HepG2 (cell line): Measurements from ENCODE around the gene IFT172. TPM values are rescaled to one million over a fixed set of nuclear protein-coding genes. Genes with fewer than 3 reads are reported as not detected.
A peak's percentile ranks its signal among the peaks of the same experiment; 100 is the strongest.

Experiments
- ATAC-seq: fragments of 200-7000 bp; cut with Tn5 transposase; 3 replicates; pipeline ENCODE4 v1.9.1; 2020; ENCODE audit warnings: mild to moderate bottlenecking, moderate library complexity
- BruUV-seq: library from RNA; stranded (reverse); fragments of 400-500 nt; replicated peaks from 2 replicates; lab custom pipeline; 2021; lab: Mats Ljungman, UMichigan
- CTCF ChIA-PET: fragments of 300-600 bp; formaldehyde crosslinking; extraction: SDS; loops from one replicate; lab custom pipeline; 2021; ENCODE audit warnings: low total read pairs, inconsistent platforms, low intra/inter-chr PET ratio; lab: Yijun Ruan, JAX
- POLR2A ChIA-PET: fragments of 350-600 bp; sonication (Branson Sonifier 250); formaldehyde crosslinking; loops from one replicate; lab custom pipeline; 2020; ENCODE audit warnings: antibody characterized with exemption, inconsistent platforms; lab: Yijun Ruan, JAX
- DNase-seq: peaks from one replicate; pipeline ENCODE4 v3.0.0-alpha.2; 2015; ENCODE audit warnings: low spot score
- FAIRE-seq: peaks from 3 replicates; lab custom pipeline; 2011; peaks lifted over from hg19 to GRCh38; lab: Jason Lieb, UNC
- H2AFZ ChIP-seq: one replicate; pipeline ENCODE4 v1.6.1; 2011; ENCODE audit warnings: low read length, inconsistent platforms
- H3K27ac ChIP-seq: fragments of 300-600 bp; 3 replicates; pipeline ENCODE4 v1.8.0; 2011; ENCODE audit warnings: mixed run types, mild to moderate bottlenecking, mixed read lengths, low read length, inconsistent platforms; ENCODE audit not compliant: insufficient read depth; ENCODE audit errors: extremely low read length
- H3K27me3 ChIP-seq, 2 experiments: fragments of 200-600 bp in 1 of 2; 2 replicates in 1 of 2; 3 replicates in 1 of 2; pipeline versions ENCODE4 v1.6.0 to v1.8.0; 2011; ENCODE audit warnings: low read length in 2 of 2, mild to moderate bottlenecking in 2 of 2, moderate library complexity in 2 of 2, inconsistent platforms in 1 of 2; ENCODE audit not compliant: insufficient read depth in 2 of 2, control insufficient read depth in 1 of 2
- H3K36me3 ChIP-seq, 2 experiments: fragments of 200-600 bp in 1 of 2; replicated peaks in 1 of 2; 2 replicates in 1 of 2; 3 replicates in 1 of 2; pipeline versions ENCODE4 v1.5.1 to v1.8.0; 2011; ENCODE audit warnings: low read length in 2 of 2, inconsistent platforms in 1 of 2; ENCODE audit not compliant: insufficient read depth in 2 of 2, control insufficient read depth in 1 of 2
- H3K4me1 ChIP-seq: 2 replicates; pipeline ENCODE4 v1.5.1; 2012; ENCODE audit warnings: low read length, inconsistent platforms; ENCODE audit not compliant: insufficient read depth
- H3K4me2 ChIP-seq: 2 replicates; pipeline ENCODE4 v1.6.0; 2011; ENCODE audit warnings: low read depth, low read length, inconsistent platforms
- H3K4me3 ChIP-seq, 3 experiments: fragments of 200-600 bp in 1 of 3; sonication (generic), shearing (Covaris generic) in 1 of 3; replicated peaks in 1 of 3; 2 replicates each; pipeline ENCODE4 v1.5.1; 2011 to 2016; ENCODE audit warnings: low read length in 3 of 3, inconsistent platforms in 2 of 3, low read depth in 2 of 3, mild to moderate bottlenecking in 2 of 3, control low read depth in 1 of 3, mixed read lengths in 1 of 3; ENCODE audit not compliant: insufficient read depth in 1 of 3
- H3K79me2 ChIP-seq: one replicate; pipeline ENCODE4 v1.6.1; 2011; ENCODE audit warnings: low read length, inconsistent platforms; ENCODE audit not compliant: insufficient read depth
- H3K9ac ChIP-seq: 2 replicates; pipeline ENCODE4 v1.6.0; 2011; ENCODE audit warnings: mild to moderate bottlenecking, low read depth, low read length, inconsistent platforms; ENCODE audit not compliant: insufficient read depth
- H3K9me3 ChIP-seq: 2 replicates; pipeline ENCODE4 v1.5.1; 2012; ENCODE audit warnings: mild to moderate bottlenecking, low read length
- H4K20me1 ChIP-seq: 2 replicates; pipeline ENCODE4 v1.6.0; 2011; ENCODE audit warnings: inconsistent platforms, mild to moderate bottlenecking, low read length, moderate library complexity; ENCODE audit not compliant: insufficient read depth
- DBP ChIP-seq: sonication (generic); formaldehyde crosslinking; IDR thresholded peaks from 2 replicates; pipeline ENCODE4 v1.4.0; 2020; ENCODE audit warnings: missing genetic modification reagents; ENCODE audit errors: not compliant biosample characterization
- FOXO1 ChIP-seq: sonication (generic); formaldehyde crosslinking; IDR thresholded peaks from 2 replicates; pipeline ENCODE4 v1.4.0; 2020; ENCODE audit warnings: missing genetic modification reagents
- GTF2F1 ChIP-seq: fragments of 150-350 bp; IDR thresholded peaks from 2 replicates; pipeline ENCODE4 v1.6.1; 2014; ENCODE audit warnings: low read length
- HOXD1 ChIP-seq: sonication (generic); formaldehyde crosslinking; IDR thresholded peaks from 2 replicates; pipeline ENCODE4 v1.5.0; 2020; ENCODE audit warnings: missing genetic modification reagents
- MEF2D ChIP-seq: sonication (generic); formaldehyde crosslinking; IDR thresholded peaks from 2 replicates; pipeline ENCODE4 v1.5.1; 2020; ENCODE audit warnings: mild to moderate bottlenecking, missing genetic modification reagents
- RNF2 ChIP-seq: fragments of 450-650 bp; conservative IDR thresholded peaks from 2 replicates; pipeline ENCODE4 v1.6.1; 2016; ENCODE audit warnings: low read depth
- ZNF12 ChIP-seq: sonication (generic); formaldehyde crosslinking; IDR thresholded peaks from 2 replicates; pipeline ENCODE4 v1.5.0; 2020; ENCODE audit warnings: missing genetic modification reagents
- ZNF230 ChIP-seq: sonication (generic); formaldehyde crosslinking; IDR thresholded peaks from 2 replicates; pipeline ENCODE4 v1.4.0; 2020; ENCODE audit warnings: mild to moderate bottlenecking, missing genetic modification reagents
- ZNF703 ChIP-seq: sonication (generic); formaldehyde crosslinking; IDR thresholded peaks from 2 replicates; pipeline ENCODE4 v1.5.1; 2020; ENCODE audit warnings: missing genetic modification reagents, mild to moderate bottlenecking, moderate library complexity, borderline replicate concordance
- WGBS: methylation state at CpG from one replicate; pipeline ENCODE4 v1.1.6; 2017; ENCODE audit warnings: low lambda C conversion rate; 5-methylcytosine and 5-hydroxymethylcytosine counted together
- in situ Hi-C: cut with HindIII; loops from 2 replicates; pipeline ENCODE4 v1.10.0; 2017; ENCODE audit warnings: low pct_unique_long_range_greater_than_20kb; ENCODE audit not compliant: extremely low pct_ligation_motif_present
- intact Hi-C: fragments of 100-400 bp; cut with micrococcal nuclease; formaldehyde crosslinking; loops from one replicate; pipeline ENCODE4 v1.10.0; 2022; ENCODE audit not compliant: unreplicated experiment
- polyA plus RNA-seq, 8 experiments: library from polyadenylated mRNA; depleted of rRNA in 3 of 8; stranded (reverse) in 7 of 8; unstranded in 1 of 8; fragments of >200 nt; fragmentation: Illumina TruSeq in 4 of 8; extraction: Trizol in 4 of 8; gene quantifications; 2 replicates each; pipeline versions ENCODE4 v1.2.1 to v1.2.3, GENCODE V29; 2011 to 2016; ENCODE audit warnings: low read depth in 4 of 8, missing spikeins in 1 of 8, mixed read lengths in 1 of 8; ENCODE audit not compliant: insufficient read depth in 1 of 8
- total RNA-seq, 5 experiments: library from RNA; depleted of rRNA; stranded (reverse); fragments of >200 nt; fragmentation: Illumina TruSeq; extraction: Trizol; gene quantifications; 2 replicates each; pipeline ENCODE4 v1.2.3, GENCODE V29; 2016; ENCODE audit warnings: low read depth in 1 of 5
- TF ChIP-seq, protein P1 (sequence below): sonication (generic); formaldehyde crosslinking; IDR thresholded peaks from 2 replicates; pipeline ENCODE4 v1.8.0; 2022; ENCODE audit warnings: missing genetic modification reagents, mild to moderate bottlenecking, borderline replicate concordance

IFT172 gene
- total and polyA plus RNA-seq, 2 of the 13 experiments (the other 11 are each of a cell fraction or from before 2014, with no cell fraction given): 21.6 to 35.7 TPM

DNA sequence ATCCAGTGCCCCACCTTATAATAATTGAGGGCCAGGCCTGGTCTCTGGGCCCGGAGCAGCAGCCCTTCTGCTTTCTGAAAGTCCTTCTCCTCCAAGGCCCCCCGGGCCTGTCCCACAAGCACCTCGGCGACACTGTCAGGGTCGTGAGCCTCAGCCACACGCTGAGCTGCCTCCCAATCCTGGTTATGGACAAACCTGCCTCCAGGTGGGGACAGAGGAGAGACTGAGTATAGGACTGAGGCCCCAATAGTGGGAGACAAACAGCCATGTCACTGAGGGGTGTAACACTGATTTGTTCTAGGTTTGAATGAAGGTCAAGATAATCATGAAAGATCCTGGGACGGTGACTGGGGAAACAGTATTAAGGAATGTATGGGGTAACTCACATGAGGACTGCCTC is 35.6 kb downstream of the IFT172 start (continued):
- TF ChIP-seq, protein P1, sequence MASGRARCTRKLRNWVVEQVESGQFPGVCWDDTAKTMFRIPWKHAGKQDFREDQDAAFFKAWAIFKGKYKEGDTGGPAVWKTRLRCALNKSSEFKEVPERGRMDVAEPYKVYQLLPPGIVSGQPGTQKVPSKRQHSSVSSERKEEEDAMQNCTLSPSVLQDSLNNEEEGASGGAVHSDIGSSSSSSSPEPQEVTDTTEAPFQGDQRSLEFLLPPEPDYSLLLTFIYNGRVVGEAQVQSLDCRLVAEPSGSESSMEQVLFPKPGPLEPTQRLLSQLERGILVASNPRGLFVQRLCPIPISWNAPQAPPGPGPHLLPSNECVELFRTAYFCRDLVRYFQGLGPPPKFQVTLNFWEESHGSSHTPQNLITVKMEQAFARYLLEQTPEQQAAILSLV (CRISPR knock-in tag): no peak
- TF ChIP-seq ZNF703 (CRISPR knock-in tag) (no peak), FOXO1 (CRISPR knock-in tag) (no peak)
- TF ChIP-seq, all 625 proteins: peak for 3

- BruUV-seq: no TSS peak
- Histone ChIP-seq H3K4me1 (no peaks in the 10 kb centered on the region), H3K4me2 (no peak overlapping the region), H3K27me3 (no peaks in the 10 kb centered on the region), H3K27ac (no peak overlapping the region)
- DNase-seq: no peak
- in situ Hi-C loops: no loop called here
- TF ChIP-seq ZNF230 (no peak), ZNF12 (CRISPR knock-in tag) (no peak), HOXD1 (CRISPR knock-in tag) (no peak), RNF2 (no peak), DBP (CRISPR knock-in tag) (no peak), MEF2D (no peak), GTF2F1 (no peak)
- TF ChIP-seq, all 625 proteins: peak for 0
- no peaks in the 10 kb centered on the region for H4K20me1 ChIP-seq
- FAIRE-seq (peak; percentile 40), ATAC-seq (no peak)
- peaks cover 11 to 49% of the 10 kb centered on the region in 2 experiments; a peak in 4 of 5 replicates for H3K36me3 ChIP-seq
- no peaks in the 10 kb centered on the region for H3K9me3 ChIP-seq
- intact Hi-C loops: no loop called here
- 100% methylated on average over 1 of the region's 1 CpG for WGBS
- POLR2A ChIA-PET: no interaction called here
- no peak overlapping the region for H3K9ac ChIP-seq
- H2AFZ ChIP-seq: no peak overlapping the region
- H3K79me2 ChIP-seq: no peaks in the 10 kb centered on the region
- CTCF ChIA-PET: no interaction called here
- no peak overlapping the region for H3K4me3 ChIP-seq
Observed at GRCh38 chr2:27451095-27451494, 38.4 kb downstream of the IFT172 start.
